Neural cell (in vitro differentiated cells): Measurements from ENCODE around the gene TRIM9. TPM values are rescaled to one million over a fixed set of nuclear protein-coding genes. Genes with fewer than 3 reads are reported as not detected.

ENCODE experiments used
- H2AFZ ChIP-seq: fragments of 200-600, 300-800 bp; sonication (generic), shearing (Covaris generic); 2 replicates; pipeline ENCODE4 v1.6.0; 2014; ENCODE audit warnings: low read depth, mild to moderate bottlenecking, antibody characterized with exemption, low read length, moderate library complexity
- H3F3A ChIP-seq: fragments of 200-600 bp; shearing (Covaris generic); 2 replicates; pipeline ENCODE4 v1.6.1; 2016; ENCODE audit warnings: mild to moderate bottlenecking, moderate library complexity, mixed read lengths, antibody characterized with exemption, low read length; ENCODE audit not compliant: insufficient read depth, poor library complexity, severe bottlenecking
- H3K27ac ChIP-seq: fragments of 200-600, 300-800 bp; sonication (generic), shearing (Covaris generic); 2 replicates; pipeline ENCODE4 v1.5.1; 2014; ENCODE audit warnings: mild to moderate bottlenecking, low read length, moderate library complexity
- H3K27me3 ChIP-seq: fragments of 300-800, 200-600 bp; sonication (generic), shearing (Covaris generic); 2 replicates; pipeline ENCODE4 v1.6.0; 2014; ENCODE audit warnings: mild to moderate bottlenecking, low read depth, low read length, moderate library complexity; ENCODE audit not compliant: insufficient read depth
- H3K36me3 ChIP-seq: fragments of 300-800, 200-600 bp; sonication (generic), shearing (Covaris generic); 2 replicates; pipeline ENCODE4 v1.5.1; 2014; ENCODE audit warnings: mild to moderate bottlenecking, antibody characterized with exemption, low read length, moderate library complexity; ENCODE audit not compliant: insufficient read depth
- H3K4me2 ChIP-seq: fragments of 300-800, 200-600 bp; sonication (generic), shearing (Covaris generic); 2 replicates; pipeline ENCODE4 v1.6.0; 2014; ENCODE audit warnings: mild to moderate bottlenecking, low read length
- H3K4me3 ChIP-seq: fragments of 300-800, 200-600 bp; sonication (generic), shearing (Covaris generic); 2 replicates; pipeline ENCODE4 v1.5.1; 2014; ENCODE audit warnings: mild to moderate bottlenecking, low read length, moderate library complexity
- H3K79me2 ChIP-seq: fragments of 200-600 bp; shearing (Covaris generic); replicated peaks from 2 replicates; pipeline ENCODE4 v1.6.0; 2014; ENCODE audit warnings: mild to moderate bottlenecking, low read length, moderate library complexity; ENCODE audit not compliant: insufficient read depth
- H3K9ac ChIP-seq: fragments of 300-800, 200-600 bp; sonication (generic), shearing (Covaris generic); 2 replicates; pipeline ENCODE4 v1.6.1; 2016; ENCODE audit warnings: mild to moderate bottlenecking, low read length, mixed read lengths
- H3K9me2 ChIP-seq: fragments of 200-600 bp; shearing (Covaris generic); 2 replicates; pipeline ENCODE4 v1.6.1; 2016; ENCODE audit warnings: mild to moderate bottlenecking, low read length, mixed read lengths; ENCODE audit not compliant: insufficient read depth
- H3K9me3 ChIP-seq: fragments of 200-600, 300-800 bp; sonication (generic), shearing (Covaris generic); 2 replicates; pipeline ENCODE4 v1.6.1; 2016; ENCODE audit warnings: mild to moderate bottlenecking, mixed run types, low read length, moderate library complexity, mixed read lengths
- H4K20me1 ChIP-seq: fragments of 200-600 bp; shearing (Covaris generic); 2 replicates; pipeline ENCODE4 v1.6.1; 2016; ENCODE audit warnings: mild to moderate bottlenecking, mixed run types; ENCODE audit not compliant: insufficient read depth
- EP300 ChIP-seq: fragments of 450-650 bp; conservative IDR thresholded peaks from 2 replicates; pipeline ENCODE4 v1.6.1; 2014; ENCODE audit warnings: antibody characterized with exemption, mild to moderate bottlenecking, moderate library complexity; ENCODE audit not compliant: poor library complexity, severe bottlenecking
- EZH2 ChIP-seq: fragments of 200-600, 300-800 bp; shearing (Covaris generic), sonication (generic); IDR thresholded peaks from 2 replicates; pipeline ENCODE4 v1.6.1; 2014; ENCODE audit warnings: antibody characterized with exemption, low read length, borderline replicate concordance, mild to moderate bottlenecking; ENCODE audit not compliant: insufficient read depth, poor library complexity, severe bottlenecking
- MXI1 ChIP-seq: fragments of 450-650 bp; conservative IDR thresholded peaks from 2 replicates; pipeline ENCODE4 v1.6.1; 2014; ENCODE audit warnings: antibody characterized with exemption, mild to moderate bottlenecking; ENCODE audit not compliant: poor library complexity, severe bottlenecking
- POLR2AphosphoS5 ChIP-seq: IDR thresholded peaks from 2 replicates; pipeline ENCODE4 v1.6.1; 2012
- RAD21 ChIP-seq: fragments of 450-650 bp; conservative IDR thresholded peaks from 2 replicates; pipeline ENCODE4 v1.6.1; 2014; ENCODE audit warnings: antibody characterized with exemption, mild to moderate bottlenecking, moderate library complexity
- REST ChIP-seq: IDR thresholded peaks from 2 replicates; pipeline ENCODE4 v1.6.1; 2012; ENCODE audit warnings: borderline replicate concordance
- SMC3 ChIP-seq: fragments of 450-650 bp; conservative IDR thresholded peaks from 2 replicates; pipeline ENCODE4 v1.6.1; 2014; ENCODE audit warnings: antibody characterized with exemption, mild to moderate bottlenecking, moderate library complexity; ENCODE audit not compliant: poor library complexity
- TAF1 ChIP-seq: IDR thresholded peaks from 2 replicates; pipeline ENCODE4 v1.6.1; 2012; ENCODE audit warnings: low read depth
- polyA plus RNA-seq: library from polyadenylated mRNA; depleted of rRNA; stranded (reverse); fragments of >200 nt; gene quantifications from 2 replicates; pipeline ENCODE4 v1.2.3, GENCODE V29; 2014
- TF ChIP-seq, protein P1 (sequence below): fragments of 450-650 bp; IDR thresholded peaks from 2 replicates; pipeline ENCODE4 v1.5.1; 2014; ENCODE audit warnings: antibody characterized with exemption, mild to moderate bottlenecking, moderate library complexity; ENCODE audit not compliant: poor library complexity, severe bottlenecking

The TRIM9 gene
- polyA plus RNA-seq, 1 donor from 2014 or later: 15.9 TPM

DNA sequence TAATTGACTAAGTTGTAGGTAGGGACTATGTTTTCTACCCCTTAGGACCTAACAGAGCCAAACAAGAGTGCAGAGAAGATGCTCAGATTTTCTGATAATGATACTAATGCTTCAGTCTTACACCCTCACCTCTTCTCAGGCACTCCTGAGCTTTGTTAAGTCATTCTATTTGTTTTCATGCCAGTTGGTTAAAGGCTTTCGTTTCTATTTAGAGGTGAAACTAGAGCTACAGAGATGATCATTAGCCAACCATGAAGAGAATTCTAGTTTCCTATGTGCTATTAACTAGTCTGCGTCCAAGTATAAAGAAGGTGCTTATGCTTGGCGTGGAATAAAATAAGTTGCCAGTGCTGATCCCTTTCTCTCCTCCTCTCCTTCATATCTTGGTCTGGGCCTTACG is 116.0 kb downstream of the TRIM9 start:
- Histone ChIP-seq H3K9me2 (no peaks in the 10 kb centered on the region), H4K20me1 (no peaks in the 10 kb centered on the region), H3K36me3 (no peaks in the 10 kb centered on the region), H3K27ac (no peak overlapping the region), H3F3A (no peaks in the 10 kb centered on the region), H3K4me3 (no peak overlapping the region), H3K9me3 (no peaks in the 10 kb centered on the region), H3K27me3 (no peaks in the 10 kb centered on the region), H3K79me2 (no peaks in the 10 kb centered on the region), H3K9ac (no peak overlapping the region), H2AFZ (no peak overlapping the region), H3K4me2 (no peak overlapping the region)
- no peak for TF ChIP-seq EZH2
- TF ChIP-seq, protein P1, sequence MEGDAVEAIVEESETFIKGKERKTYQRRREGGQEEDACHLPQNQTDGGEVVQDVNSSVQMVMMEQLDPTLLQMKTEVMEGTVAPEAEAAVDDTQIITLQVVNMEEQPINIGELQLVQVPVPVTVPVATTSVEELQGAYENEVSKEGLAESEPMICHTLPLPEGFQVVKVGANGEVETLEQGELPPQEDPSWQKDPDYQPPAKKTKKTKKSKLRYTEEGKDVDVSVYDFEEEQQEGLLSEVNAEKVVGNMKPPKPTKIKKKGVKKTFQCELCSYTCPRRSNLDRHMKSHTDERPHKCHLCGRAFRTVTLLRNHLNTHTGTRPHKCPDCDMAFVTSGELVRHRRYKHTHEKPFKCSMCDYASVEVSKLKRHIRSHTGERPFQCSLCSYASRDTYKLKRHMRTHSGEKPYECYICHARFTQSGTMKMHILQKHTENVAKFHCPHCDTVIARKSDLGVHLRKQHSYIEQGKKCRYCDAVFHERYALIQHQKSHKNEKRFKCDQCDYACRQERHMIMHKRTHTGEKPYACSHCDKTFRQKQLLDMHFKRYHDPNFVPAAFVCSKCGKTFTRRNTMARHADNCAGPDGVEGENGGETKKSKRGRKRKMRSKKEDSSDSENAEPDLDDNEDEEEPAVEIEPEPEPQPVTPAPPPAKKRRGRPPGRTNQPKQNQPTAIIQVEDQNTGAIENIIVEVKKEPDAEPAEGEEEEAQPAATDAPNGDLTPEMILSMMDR: no peak
- TF ChIP-seq POLR2AphosphoS5: no peak
- no peak for TF ChIP-seq EP300
- TF ChIP-seq REST: no peak
- TF ChIP-seq SMC3: no peak
- no peak for TF ChIP-seq MXI1
- TF ChIP-seq RAD21: no peak

- TF ChIP-seq, protein P1: no peak
- no peak for TF ChIP-seq RAD21
- no peak for TF ChIP-seq MXI1
- TF ChIP-seq SMC3: no peak
- no peak for TF ChIP-seq REST
- no peak for TF ChIP-seq TAF1
- no peak for TF ChIP-seq EZH2
- no peak for TF ChIP-seq EP300
- no peak for TF ChIP-seq POLR2AphosphoS5
- Histone ChIP-seq H3K4me3 (no peak overlapping the region), H3K27me3 (no peaks in the 10 kb centered on the region), H3K9me3 (no peaks in the 10 kb centered on the region), H3F3A (no peaks in the 10 kb centered on the region), H3K36me3 (no peaks in the 10 kb centered on the region), H3K79me2 (no peaks in the 10 kb centered on the region), H3K27ac (no peak overlapping the region), H4K20me1 (no peaks in the 10 kb centered on the region), H3K9me2 (no peaks in the 10 kb centered on the region), H3K9ac (no peak overlapping the region), H2AFZ (no peak overlapping the region), H3K4me2 (no peak overlapping the region)
These were observed 116.4 kb downstream of the TRIM9 start for GRCh38 chr14:50978529-50978871.
